ENCODE results near the gene USH1G. TPM values are rescaled to one million over a fixed set of nuclear protein-coding genes. Genes with fewer than 3 reads are reported as not detected.
A peak's percentile ranks its signal among the peaks of the same experiment; 100 is the strongest.

USH1G gene
- total RNA-seq, 2 experiments from 2014 or later, result not detected

DNA sequence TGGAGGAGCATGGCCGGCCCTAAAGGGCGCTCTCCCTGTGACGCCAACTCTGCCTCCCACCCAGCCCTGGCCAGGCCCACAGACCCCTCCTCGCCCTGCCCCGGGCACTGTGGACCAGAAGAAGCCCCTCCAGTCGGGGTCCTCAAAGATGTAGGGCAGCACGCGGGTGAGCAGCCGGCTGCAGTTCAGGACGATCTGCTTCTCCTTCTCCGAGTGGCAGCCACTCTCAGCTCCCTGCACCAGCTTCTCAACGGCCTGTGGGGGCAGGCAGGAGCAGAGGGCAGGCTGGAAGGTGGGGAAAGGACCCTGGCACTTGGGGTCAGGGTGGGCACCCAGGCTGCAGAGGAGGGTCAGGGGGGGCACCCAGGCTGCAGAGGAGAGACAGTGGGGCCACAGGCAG is 40.6 kb upstream of the USH1G start:
- intact Hi-C loops (cut with DNase I, micrococcal nuclease), result loop anchor here (5.0 kb wide), 5 partner anchors 69 to 239 kb away; partner anchors contain the start of gene NT5C (in 1 of the 2)
- ATAC-seq (no peak), DNase-seq (no peak)
- H3K9me3 Mint-ChIP-seq (ENCODE audit: low read depth), result no peaks in the 10 kb centered on the region
- H3K4me3 Mint-ChIP-seq, result no peak overlapping the region
- ChIA-PET CTCF (interaction anchor here (0.6 to 4.6 kb wide), 4 partner anchors 10 to 449 kb away, joined by 3 to 82 read pairs (median 4); partner anchors contain the start of gene HID1), POLR2A (no interaction called here)
- H3K36me3 Mint-ChIP-seq (ENCODE audit: low read depth), result no peaks in the 10 kb centered on the region
- no peaks in the 10 kb centered on the region for H3K27me3 Mint-ChIP-seq
- H3K27ac Mint-ChIP-seq, result no peak overlapping the region
- peaks cover 6% of the 10 kb centered on the region for H3K4me1 Mint-ChIP-seq

DNA sequence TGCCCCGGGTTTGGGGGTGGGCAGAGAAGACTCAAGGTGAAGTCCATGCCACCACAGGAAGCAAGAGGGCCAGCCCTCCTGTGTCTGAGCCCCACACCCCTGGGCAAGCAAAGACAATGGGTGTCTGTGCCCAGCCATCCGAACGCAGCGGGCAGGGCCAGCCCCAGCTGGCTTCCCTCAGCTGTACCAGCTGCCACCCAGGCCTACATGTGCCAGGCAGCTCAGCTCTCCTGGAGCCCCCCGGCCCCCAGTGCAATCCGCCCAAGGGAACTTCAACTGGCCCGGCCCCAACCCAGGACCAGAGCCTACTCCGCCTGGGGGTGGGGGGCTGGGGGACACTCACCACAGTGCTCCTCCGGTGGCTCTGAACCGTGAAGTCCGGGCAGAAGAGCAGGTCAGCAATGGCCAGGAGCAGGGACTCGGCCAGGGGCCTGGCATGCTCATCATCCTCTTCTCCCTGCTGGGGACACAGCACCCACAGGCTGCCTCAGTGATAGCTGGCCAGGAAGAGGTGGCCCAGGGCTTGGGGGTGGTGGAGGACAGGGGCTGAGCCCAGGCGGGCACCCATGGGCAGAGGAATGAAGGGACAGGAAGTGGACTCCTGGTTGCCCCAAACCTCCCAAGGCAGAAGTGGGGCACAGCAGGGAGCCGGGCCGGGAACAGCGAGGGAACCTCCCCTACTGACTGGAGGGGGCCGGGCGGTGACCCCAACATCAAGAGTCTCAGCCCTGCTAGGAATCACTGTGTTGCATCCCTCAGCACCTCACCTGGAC is 39.8 kb upstream of the USH1G start:
- no peak for ATAC-seq
- Mint-ChIP-seq H3K27me3 (no peaks in the 10 kb centered on the region), H3K36me3 (ENCODE audit: low read depth) (no peaks in the 10 kb centered on the region), H3K4me1 (peaks cover 6% of the 10 kb centered on the region), H3K27ac (no peak overlapping the region), H3K4me3 (no peak overlapping the region), H3K9me3 (ENCODE audit: low read depth) (no peaks in the 10 kb centered on the region)
- ChIA-PET CTCF (interaction anchor here (0.6 to 4.6 kb wide), 21 partner anchors 11 to 450 kb away, joined by 3 to 82 read pairs (median 9); partner anchors contain the start of genes CDR2L, HID1, MRPL58 and NT5C), POLR2A (interaction anchor here (1.2 kb wide), 1 partner anchor 151 kb away, joined by 4 read pairs; no protein-coding TSS in a partner anchor)
- intact Hi-C loops (cut with DNase I, micrococcal nuclease), result loop anchor here (5.0 kb wide), 5 partner anchors 69 to 239 kb away; partner anchors contain the start of gene NT5C (in 1 of the 2)
- DNase-seq, result no peak

DNA sequence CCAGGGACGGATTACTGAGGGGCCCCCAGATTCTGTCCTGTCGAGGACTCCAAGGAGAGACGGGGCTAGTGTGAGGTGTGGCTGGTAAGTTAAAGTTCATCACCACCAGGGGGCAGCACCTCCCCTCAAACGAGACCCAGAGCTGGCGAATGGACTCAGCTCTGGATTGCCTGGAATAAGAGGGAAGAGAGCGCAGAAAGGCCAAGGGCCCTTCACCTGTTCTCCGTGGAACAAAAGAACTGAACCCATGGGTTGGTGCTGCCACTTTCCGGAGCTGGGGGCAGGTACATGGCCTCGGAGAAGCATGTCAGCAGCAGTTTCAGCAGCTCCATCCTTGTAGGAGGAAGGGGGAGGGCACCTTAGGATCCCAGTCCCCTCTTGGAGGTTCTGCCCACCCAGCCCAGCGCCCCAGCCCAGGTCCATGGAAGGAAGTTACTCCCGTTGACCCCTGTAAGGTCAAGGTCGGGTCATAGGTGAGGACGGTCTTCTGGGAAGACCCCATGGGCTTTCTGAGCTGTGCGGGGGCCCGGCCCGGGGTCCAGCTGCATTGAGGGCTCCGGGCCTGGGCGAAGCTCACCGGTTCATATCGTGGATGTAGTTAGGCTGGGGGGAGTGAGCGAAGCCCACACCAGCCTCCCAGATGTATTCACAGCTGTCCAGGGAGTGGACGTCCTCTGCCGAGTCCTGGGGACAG is 38.7 kb upstream of the USH1G start:
- no peaks in the 10 kb centered on the region for H3K9me3 Mint-ChIP-seq (ENCODE audit: low read depth)
- H3K4me3 Mint-ChIP-seq, result no peak overlapping the region
- ATAC-seq (peak; percentile 79), DNase-seq (peak; percentile 92)
- intact Hi-C loops (cut with DNase I, micrococcal nuclease), result loop anchor here (1.0 to 5.0 kb wide), 12 partner anchors 44 to 450 kb away; partner anchors contain the start of genes MRPL58 (in 2 of the 2), ARMC7 (in 1 of the 2), NT5C (in 1 of the 2) and NUP85 (in 1 of the 2)
- H3K36me3 Mint-ChIP-seq (ENCODE audit: low read depth), result no peaks in the 10 kb centered on the region
- H3K27me3 Mint-ChIP-seq, result no peaks in the 10 kb centered on the region
- H3K27ac Mint-ChIP-seq, result no peak overlapping the region
- ChIA-PET CTCF (interaction anchor here (0.5 to 4.6 kb wide), 62 partner anchors 9 to 786 kb away, joined by 3 to 82 read pairs (median 6); partner anchors contain the start of genes CDR2L, FDXR, HID1 and MRPL58), POLR2A (interaction anchor here (0.7 to 1.5 kb wide), 8 partner anchors 10 to 241 kb away, joined by 3 to 8 read pairs (median 3); partner anchors contain the start of genes KCTD2 and NT5C)
- peaks cover 6% of the 10 kb centered on the region for H3K4me1 Mint-ChIP-seq

DNA sequence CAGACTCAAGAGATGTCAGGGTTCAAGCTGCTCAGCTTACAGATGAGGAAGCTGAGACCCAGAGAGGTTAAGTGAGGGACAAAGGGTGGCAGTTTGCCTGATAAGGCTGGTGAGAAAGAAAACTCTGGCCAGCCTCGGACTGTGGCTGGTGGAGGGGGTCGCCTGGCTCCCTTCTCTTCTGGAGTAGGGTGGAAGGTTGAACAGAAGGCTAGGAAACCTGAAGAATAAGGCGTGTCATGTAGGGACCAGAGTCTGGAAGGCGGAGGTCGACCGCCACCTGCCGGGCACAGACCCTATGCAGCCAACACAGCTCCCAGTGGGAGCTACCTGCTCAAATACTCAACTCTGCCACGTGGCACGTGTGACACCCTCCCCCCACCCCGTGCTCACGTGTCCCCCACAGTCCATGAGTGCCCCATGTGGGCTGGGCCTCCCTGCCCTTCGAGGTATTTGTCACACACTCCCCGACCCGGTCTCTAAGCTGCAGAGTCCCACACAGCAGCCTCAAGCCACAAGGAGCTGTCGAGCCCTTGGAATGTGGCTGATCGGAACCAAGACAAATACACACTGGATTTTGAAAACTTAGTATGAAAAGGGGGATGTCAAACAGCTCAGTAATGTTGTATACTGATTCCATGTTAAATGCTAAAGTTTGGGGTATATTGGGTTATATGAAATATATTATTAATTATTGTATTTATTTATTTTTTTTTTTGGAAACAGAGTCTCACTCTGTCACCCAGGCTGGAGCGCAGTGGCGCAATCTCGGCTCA is 37.7 kb upstream of the USH1G start:
- intact Hi-C loops (cut with DNase I, micrococcal nuclease), result loop anchor here (1.0 to 5.0 kb wide), 12 partner anchors 46 to 452 kb away; partner anchors contain the start of genes MRPL58 (in 2 of the 2), ARMC7 (in 1 of the 2), NT5C (in 1 of the 2) and NUP85 (in 1 of the 2)
- Mint-ChIP-seq H3K9me3 (ENCODE audit: low read depth) (no peaks in the 10 kb centered on the region), H3K27me3 (no peaks in the 10 kb centered on the region), H3K36me3 (ENCODE audit: low read depth) (no peaks in the 10 kb centered on the region), H3K4me1 (peaks cover 6% of the 10 kb centered on the region), H3K4me3 (no peak overlapping the region), H3K27ac (no peak overlapping the region)
- DNase-seq (peak; percentile 77), ATAC-seq (peak; percentile 66)
- POLR2A ChIA-PET, result interaction anchor here (0.6 to 1.5 kb wide), 10 partner anchors 11 to 819 kb away, joined by 3 to 8 read pairs (median 3); partner anchors contain the start of genes KCTD2 and NT5C
- CTCF ChIA-PET, result interaction anchor here (0.5 to 4.6 kb wide), 58 partner anchors 8 to 1599 kb away, joined by 3 to 82 read pairs (median 6); partner anchors contain the start of genes CDR2L, FDXR, HID1 and MRPL58

DNA sequence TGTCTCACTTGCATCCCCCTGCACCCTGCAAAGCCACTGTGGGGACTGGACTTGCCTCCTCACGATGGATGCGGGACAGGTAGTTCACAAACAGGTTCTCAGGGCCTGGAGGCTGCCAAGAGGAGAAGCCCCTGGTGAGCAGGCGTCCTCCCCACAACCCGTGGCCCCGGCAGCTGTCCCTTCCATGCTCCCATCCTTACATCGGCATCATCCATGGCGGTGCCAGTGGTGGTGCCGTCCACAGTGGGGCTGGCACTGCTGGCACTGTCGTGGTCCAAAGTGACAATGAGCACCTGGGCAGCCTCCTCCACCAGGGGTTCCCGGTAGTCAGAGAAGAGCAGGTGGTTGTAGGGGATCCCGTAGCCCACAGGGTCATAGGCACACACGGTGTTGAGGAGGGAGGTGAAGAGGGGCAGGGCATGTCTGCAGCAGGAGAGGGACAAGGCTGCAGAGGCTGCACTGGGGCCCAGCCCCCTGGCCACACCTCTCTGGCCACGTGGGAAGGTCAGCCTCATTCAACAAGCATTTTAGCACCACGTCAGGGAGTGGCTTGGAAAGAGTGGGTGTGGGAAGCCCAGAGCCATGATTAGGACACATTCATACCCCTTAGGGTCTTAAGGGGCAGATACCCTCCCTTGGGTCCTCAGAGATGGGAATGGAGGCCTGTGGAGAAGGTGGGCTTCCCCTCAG is 36.9 kb upstream of the USH1G start:
- ATAC-seq (no peak), DNase-seq (no peak)
- H3K27me3 Mint-ChIP-seq, result no peaks in the 10 kb centered on the region
- no peak overlapping the region for H3K27ac Mint-ChIP-seq
- no peaks in the 10 kb centered on the region for H3K9me3 Mint-ChIP-seq (ENCODE audit: low read depth)
- H3K4me1 Mint-ChIP-seq, result peaks cover 6% of the 10 kb centered on the region
- H3K36me3 Mint-ChIP-seq (ENCODE audit: low read depth), result no peaks in the 10 kb centered on the region
- POLR2A ChIA-PET, result interaction anchor here (0.6 to 1.5 kb wide), 3 partner anchors 87 to 820 kb away, joined by 3 read pairs; partner anchors contain the start of gene KCTD2
- no peak overlapping the region for H3K4me3 Mint-ChIP-seq
- intact Hi-C loops (cut with DNase I, micrococcal nuclease), result loop anchor here (2.0 to 5.0 kb wide), 8 partner anchors 53 to 242 kb away; partner anchors contain the start of genes MRPL58 (in 2 of the 2) and NT5C (in 1 of the 2)
- CTCF ChIA-PET, result interaction anchor here (0.6 to 4.6 kb wide), 27 partner anchors 10 to 248 kb away, joined by 3 to 82 read pairs (median 7); partner anchors contain the start of genes CDR2L, HID1, MRPL58 and OTOP2

DNA sequence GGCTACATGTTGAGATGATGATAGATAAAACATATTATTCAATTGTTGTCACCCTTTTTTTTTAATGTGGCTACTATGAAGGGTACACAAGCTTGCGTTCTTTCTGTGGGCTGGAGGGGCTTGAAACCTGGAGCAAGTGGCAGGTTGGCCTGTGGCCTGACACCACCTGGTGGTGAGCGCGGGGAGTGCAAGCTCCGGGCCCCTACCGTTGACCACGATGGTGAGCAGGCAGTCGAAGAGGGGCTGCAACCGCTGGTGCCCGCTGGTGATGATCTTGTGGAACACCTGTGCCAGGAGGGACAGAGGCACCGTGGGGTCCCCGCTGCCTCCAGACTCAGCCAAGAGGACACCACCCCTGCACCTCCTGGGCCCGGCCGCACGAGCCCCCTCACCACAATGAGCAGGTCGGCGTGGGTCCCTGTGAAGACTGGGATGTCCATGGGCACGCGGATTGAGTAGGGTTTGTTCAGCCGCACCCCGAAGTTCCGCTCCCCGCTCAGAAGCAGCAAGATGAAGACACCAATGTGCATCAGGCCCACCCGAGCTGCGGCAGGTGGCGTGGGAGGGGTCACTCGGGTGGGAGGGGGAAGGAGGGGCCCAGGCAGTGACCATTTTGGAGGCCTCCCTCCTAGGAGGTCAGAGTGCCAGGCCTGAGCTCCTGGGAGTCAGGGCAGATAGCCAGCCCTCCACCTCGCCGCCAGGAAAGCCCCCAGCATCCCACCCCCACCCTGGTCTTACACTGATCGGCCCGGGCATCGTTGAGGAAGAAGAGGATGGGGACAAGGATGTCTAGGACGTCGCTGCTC is 35.1 kb upstream of the USH1G start:
- no peak overlapping the region for H3K27ac Mint-ChIP-seq
- no peaks in the 10 kb centered on the region for H3K27me3 Mint-ChIP-seq
- POLR2A ChIA-PET, result interaction anchor here (0.6 to 0.7 kb wide), 2 partner anchors 111 to 235 kb away, joined by 3 read pairs; no protein-coding TSS in a partner anchor
- DNase-seq, result peak; percentile 89
- peaks cover 6% of the 10 kb centered on the region for H3K4me1 Mint-ChIP-seq
- peak; percentile 60 for ATAC-seq
- no peaks in the 10 kb centered on the region for H3K36me3 Mint-ChIP-seq (ENCODE audit: low read depth)
- CTCF ChIA-PET, result interaction anchor here (0.5 to 3.9 kb wide), 28 partner anchors 10 to 471 kb away, joined by 3 to 31 read pairs (median 4); partner anchors contain the start of genes CDR2L, HID1, OTOP2 and USH1G
- no peak overlapping the region for H3K4me3 Mint-ChIP-seq
- H3K9me3 Mint-ChIP-seq (ENCODE audit: low read depth), result no peaks in the 10 kb centered on the region
- intact Hi-C loops (cut with DNase I, micrococcal nuclease), result loop anchor here (1.0 to 2.0 kb wide), 4 partner anchors 35 to 213 kb away; partner anchors contain the start of gene USH1G (in 2 of the 2)

DNA sequence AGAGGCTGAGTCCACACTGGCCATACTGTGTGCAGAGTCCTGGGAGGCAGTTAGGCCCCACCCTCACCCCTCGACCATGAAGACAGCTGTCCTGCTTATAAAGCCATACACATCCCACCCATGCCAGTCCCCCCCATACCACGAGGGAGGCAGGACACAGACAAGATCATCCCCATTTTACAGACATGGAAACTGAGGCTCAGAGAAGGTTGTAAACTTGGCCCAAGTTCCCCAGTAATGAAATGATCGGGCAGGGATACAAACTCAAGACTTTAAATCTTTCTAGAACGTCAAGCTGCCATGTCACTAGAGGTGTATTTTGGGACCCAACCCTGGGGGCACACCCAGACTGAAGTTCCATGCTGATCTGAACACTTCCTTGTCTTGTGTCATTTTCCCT is 33.0 kb upstream of the USH1G start:
- POLR2A ChIA-PET, result no interaction called here
- no peaks in the 10 kb centered on the region for H3K27me3 Mint-ChIP-seq
- intact Hi-C loops (cut with DNase I, micrococcal nuclease), result no loop called here
- no peaks in the 10 kb centered on the region for H3K36me3 Mint-ChIP-seq (ENCODE audit: low read depth)
- no peak overlapping the region for H3K27ac Mint-ChIP-seq
- ATAC-seq (no peak), DNase-seq (no peak)
- H3K9me3 Mint-ChIP-seq (ENCODE audit: low read depth), result no peaks in the 10 kb centered on the region
- no peak overlapping the region for H3K4me3 Mint-ChIP-seq
- H3K4me1 Mint-ChIP-seq, result peaks cover 3% of the 10 kb centered on the region
- CTCF ChIA-PET, result interaction anchor here (1.0 to 3.9 kb wide), 7 partner anchors 20 to 220 kb away, joined by 3 to 31 read pairs (median 7); partner anchors contain the start of genes OTOP2, RAB37 and USH1G

DNA sequence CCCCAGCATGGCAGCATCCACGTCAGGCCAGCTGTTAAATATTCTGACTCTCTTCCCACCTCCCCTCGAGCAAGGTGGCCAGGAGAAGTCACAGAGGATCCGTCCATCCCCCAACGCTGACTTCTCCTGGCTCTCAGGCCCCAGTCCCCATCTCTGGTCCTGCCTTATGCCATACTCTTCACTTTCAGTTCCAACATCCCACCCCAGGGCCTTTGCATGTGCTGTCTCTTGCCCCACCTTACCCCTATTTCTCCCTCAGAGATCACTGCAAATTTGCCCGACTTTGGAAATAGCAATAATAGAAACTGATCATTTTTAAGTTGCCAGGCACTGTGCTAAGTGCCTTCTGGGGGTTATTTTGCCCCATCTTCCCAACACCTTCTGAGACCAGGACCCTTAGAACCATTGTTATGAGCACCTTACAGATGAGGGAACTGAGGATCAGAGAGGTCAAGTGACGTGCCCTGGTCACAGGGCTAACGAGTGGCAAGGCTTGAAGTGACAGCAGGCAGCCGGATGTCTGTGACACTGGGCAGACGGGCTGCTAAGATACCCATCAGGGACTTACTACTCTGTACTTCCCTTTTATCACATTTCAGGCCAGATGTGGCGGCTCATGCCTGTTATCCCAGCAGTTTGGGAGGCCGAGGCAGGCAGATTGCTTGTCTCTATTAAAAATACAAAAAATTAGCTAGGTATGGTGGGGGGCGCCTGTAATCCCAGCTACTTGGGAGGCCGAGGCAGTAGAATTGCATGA is 31.8 kb upstream of the USH1G start:
- no peak for DNase-seq
- H3K36me3 Mint-ChIP-seq (ENCODE audit: low read depth), result no peaks in the 10 kb centered on the region
- POLR2A ChIA-PET, result no interaction called here
- no peaks in the 10 kb centered on the region for H3K27me3 Mint-ChIP-seq
- intact Hi-C loops (cut with DNase I, micrococcal nuclease), result no loop called here
- ATAC-seq, result no peak
- no peak overlapping the region for H3K4me3 Mint-ChIP-seq
- H3K27ac Mint-ChIP-seq, result no peak overlapping the region
- H3K9me3 Mint-ChIP-seq (ENCODE audit: low read depth), result no peaks in the 10 kb centered on the region
- H3K4me1 Mint-ChIP-seq, result no peaks in the 10 kb centered on the region
- CTCF ChIA-PET, result interaction anchor here (0.7 to 1.0 kb wide), 2 partner anchors 34 to 67 kb away, joined by 3 read pairs; no protein-coding TSS in a partner anchor

DNA sequence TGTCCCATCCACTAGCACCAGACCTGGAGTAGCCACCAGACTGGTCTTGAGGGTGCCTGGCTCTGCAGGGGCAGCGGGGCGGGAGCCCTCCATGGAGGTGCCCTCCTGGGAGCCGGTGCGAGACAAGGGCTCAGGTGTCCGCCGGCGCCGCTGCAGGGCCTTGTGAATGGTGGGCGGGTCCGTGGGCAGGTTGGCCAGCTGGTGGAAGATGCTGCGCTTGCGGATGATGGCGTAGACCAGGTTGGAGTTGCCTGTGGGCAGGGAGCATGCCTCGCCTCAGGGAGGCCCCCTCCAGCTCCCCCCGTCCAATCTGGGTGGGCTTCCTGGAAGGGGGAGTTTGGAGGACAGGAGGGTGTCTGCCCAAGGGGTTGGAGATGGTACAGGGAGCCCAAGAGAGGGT is 31.1 kb upstream of the USH1G start:
- Mint-ChIP-seq H3K36me3 (ENCODE audit: low read depth) (no peaks in the 10 kb centered on the region), H3K9me3 (ENCODE audit: low read depth) (no peaks in the 10 kb centered on the region), H3K4me3 (no peak overlapping the region), H3K27me3 (no peaks in the 10 kb centered on the region), H3K4me1 (no peaks in the 10 kb centered on the region), H3K27ac (no peak overlapping the region)
- ChIA-PET POLR2A (no interaction called here), CTCF (interaction anchor here (0.7 kb wide), 1 partner anchor 35 kb away, joined by 3 read pairs; no protein-coding TSS in a partner anchor)
- ATAC-seq, result no peak
- DNase-seq, result no peak
- intact Hi-C loops (cut with DNase I, micrococcal nuclease), result no loop called here
